ENCODE data around the gene IGSF9. TPM values are rescaled to one million over a fixed set of nuclear protein-coding genes. Genes with fewer than 3 reads are reported as not detected.

Gene IGSF9
- total RNA-seq, 1 donor from 2014 or later = 2.2 TPM

DNA sequence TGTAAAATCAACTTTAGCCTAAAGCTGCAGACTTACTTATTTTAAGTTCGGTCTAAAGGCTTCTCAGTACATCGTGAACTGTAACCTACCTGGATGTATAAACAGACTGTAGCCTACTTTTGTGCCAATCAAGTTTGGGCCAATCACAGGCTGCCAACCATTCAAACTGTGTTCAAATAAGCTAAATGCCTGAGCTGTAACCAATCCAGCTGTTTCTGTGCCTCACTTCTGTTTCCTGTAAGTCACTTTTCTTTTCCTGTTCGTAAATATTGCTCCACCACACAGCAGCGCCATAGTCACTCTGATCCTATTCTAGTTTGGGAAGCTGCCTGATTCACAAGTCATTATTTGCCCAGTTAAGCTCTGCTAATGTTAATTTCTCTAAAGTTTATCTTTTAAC is 46.1 kb upstream of the IGSF9 start:
- peak; percentile 85 for ATAC-seq

DNA sequence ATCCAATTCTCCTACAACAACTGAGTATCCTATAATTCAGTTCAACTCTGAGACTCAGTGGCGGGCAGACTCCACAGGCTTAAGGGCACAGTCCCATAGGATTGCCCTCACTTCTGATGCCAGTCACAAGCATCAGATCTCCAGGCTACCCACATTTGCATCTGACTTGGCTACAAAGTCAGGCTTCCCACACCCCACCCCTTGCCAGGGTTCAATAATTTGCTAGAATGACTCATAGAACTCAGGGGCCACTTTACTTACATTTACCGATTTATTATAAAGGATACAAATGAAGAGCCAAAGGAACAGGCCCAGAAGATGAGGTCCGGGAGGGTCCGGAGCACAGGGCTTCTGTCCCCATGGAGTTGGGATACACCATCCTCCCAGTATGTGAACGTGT is 44.6 kb upstream of the IGSF9 start:
- Histone ChIP-seq H3K27ac (no peak overlapping the region), H3K4me3 (no peak overlapping the region), H3K27me3 (peaks cover 8% of the 10 kb centered on the region), H3K4me1 (peaks cover 10% of the 10 kb centered on the region), H3K9me3 (no peaks in the 10 kb centered on the region), H3K36me3 (no peaks in the 10 kb centered on the region)
- intact Hi-C loops (cut with DNase I) = no loop called here
- DNase-seq (no peak), ATAC-seq (no peak)
- TF ChIP-seq, protein P1, sequence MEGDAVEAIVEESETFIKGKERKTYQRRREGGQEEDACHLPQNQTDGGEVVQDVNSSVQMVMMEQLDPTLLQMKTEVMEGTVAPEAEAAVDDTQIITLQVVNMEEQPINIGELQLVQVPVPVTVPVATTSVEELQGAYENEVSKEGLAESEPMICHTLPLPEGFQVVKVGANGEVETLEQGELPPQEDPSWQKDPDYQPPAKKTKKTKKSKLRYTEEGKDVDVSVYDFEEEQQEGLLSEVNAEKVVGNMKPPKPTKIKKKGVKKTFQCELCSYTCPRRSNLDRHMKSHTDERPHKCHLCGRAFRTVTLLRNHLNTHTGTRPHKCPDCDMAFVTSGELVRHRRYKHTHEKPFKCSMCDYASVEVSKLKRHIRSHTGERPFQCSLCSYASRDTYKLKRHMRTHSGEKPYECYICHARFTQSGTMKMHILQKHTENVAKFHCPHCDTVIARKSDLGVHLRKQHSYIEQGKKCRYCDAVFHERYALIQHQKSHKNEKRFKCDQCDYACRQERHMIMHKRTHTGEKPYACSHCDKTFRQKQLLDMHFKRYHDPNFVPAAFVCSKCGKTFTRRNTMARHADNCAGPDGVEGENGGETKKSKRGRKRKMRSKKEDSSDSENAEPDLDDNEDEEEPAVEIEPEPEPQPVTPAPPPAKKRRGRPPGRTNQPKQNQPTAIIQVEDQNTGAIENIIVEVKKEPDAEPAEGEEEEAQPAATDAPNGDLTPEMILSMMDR (IDR thresholded peaks at IDR 0.05) = no peak

More for the DNA sequence above, 46.1 kb upstream of the IGSF9 start:
- DNase-seq = no peak
- TF ChIP-seq, protein P1 (IDR thresholded peaks at IDR 0.05) = no peak
- Histone ChIP-seq H3K4me3 (no peak overlapping the region), H3K36me3 (no peaks in the 10 kb centered on the region), H3K4me1 (peaks cover 10% of the 10 kb centered on the region), H3K27ac (peak overlapping the region; percentile 43), H3K9me3 (no peaks in the 10 kb centered on the region), H3K27me3 (peaks cover 8% of the 10 kb centered on the region)
- intact Hi-C loops (cut with DNase I) = no loop called here

DNA sequence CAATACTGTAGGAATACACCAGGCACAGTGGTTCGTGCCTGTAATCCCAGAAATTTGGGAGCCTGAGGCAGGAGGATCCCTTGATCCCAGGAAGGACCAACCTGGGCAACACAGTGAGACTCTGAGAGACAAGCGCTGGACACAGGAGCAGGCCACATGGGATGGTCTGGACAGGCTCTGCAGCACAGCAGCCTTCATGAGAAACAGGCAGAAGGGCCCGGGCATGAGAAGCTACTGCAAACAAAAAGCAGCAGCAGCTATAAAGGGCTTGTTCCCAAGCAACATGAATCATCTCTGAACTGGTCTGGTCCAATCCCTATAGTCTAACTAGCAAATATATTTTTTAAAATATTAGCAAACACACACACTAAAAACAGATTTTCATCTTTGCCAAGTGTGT is 44.2 kb upstream of the IGSF9 start:
- Histone ChIP-seq H3K27ac (no peak overlapping the region), H3K27me3 (peaks cover 8% of the 10 kb centered on the region), H3K4me3 (no peak overlapping the region), H3K9me3 (no peaks in the 10 kb centered on the region), H3K36me3 (no peaks in the 10 kb centered on the region), H3K4me1 (peaks cover 10% of the 10 kb centered on the region)
- ATAC-seq (no peak), DNase-seq (no peak)
- intact Hi-C loops (cut with DNase I) = no loop called here
- TF ChIP-seq, protein P1 (IDR thresholded peaks at IDR 0.05) = no peak

DNA sequence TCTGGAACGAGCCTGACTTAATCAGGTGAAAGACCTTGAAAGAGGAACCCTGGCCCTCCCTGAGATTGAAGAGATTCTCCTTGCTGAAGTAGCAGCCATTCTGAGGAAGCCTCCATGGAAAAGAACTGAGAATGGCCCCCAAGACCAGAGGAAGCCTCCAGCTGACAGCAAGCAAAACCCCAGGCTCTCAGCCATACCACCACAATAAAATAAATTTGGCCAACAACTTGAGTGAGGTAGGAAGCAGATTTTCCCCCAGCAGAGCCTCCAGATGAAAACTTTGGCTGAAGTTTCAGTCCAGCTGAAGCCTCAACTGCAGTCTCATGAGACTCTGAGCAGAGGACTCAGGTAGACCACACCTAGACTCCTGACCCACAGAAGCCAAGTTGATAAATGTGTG is 42.6 kb upstream of the IGSF9 start:
- H3K27ac ChIP-seq = no peak overlapping the region
- DNase-seq (no peak), ATAC-seq (no peak)
- TF ChIP-seq, protein P1 (IDR thresholded peaks at IDR 0.05) = no peak
- H3K36me3 ChIP-seq = no peaks in the 10 kb centered on the region
- no peaks in the 10 kb centered on the region for H3K9me3 ChIP-seq
- H3K27me3 ChIP-seq = peaks cover 8% of the 10 kb centered on the region
- no peak overlapping the region for H3K4me3 ChIP-seq
- H3K4me1 ChIP-seq = peaks cover 10% of the 10 kb centered on the region
- intact Hi-C loops (cut with DNase I) = no loop called here

DNA sequence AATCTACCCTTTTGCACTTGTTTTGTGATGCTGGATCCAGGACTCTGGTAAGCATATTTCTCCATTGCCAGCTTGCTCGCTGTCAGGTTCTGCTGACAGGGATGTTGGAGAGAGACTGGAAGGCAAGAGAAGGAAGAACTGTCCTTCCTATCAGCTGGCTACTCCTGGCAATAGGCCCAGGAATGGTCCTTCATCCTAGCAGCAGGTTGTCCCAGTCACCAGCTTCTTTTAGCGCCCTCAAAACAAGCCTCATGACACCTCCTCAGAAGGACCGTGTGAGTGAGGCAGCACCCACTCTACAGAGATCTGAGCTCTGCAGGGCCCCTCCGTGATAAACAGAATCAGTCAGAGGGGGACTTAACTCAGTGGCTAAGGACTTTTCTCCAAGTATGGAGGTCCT is 41.8 kb upstream of the IGSF9 start:
- TF ChIP-seq, protein P1 (IDR thresholded peaks at IDR 0.05) = no peak
- no peaks in the 10 kb centered on the region for H3K9me3 ChIP-seq

DNA sequence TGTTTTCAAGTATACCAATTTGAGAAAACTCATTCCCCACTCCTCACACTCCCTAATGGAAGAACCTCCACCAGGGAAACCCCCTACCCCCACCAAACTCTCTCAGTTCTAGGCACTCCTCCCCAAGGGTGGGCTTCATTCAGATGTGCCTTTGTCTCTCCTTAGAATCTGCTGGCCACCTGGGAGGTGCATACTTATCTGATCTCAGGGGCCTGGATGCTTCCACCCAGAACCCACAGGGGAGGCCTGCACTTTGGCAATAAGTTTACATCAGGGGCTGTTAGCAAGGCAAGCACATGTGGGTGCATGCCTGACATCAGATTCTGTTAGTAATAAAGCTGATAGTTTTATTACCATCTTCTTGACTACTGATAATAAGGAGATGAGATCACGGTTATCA is 41.1 kb upstream of the IGSF9 start:
- no peak for DNase-seq
- Histone ChIP-seq H3K4me1 (peaks cover 4% of the 10 kb centered on the region), H3K27ac (no peak overlapping the region), H3K27me3 (peaks cover 8% of the 10 kb centered on the region), H3K9me3 (no peaks in the 10 kb centered on the region), H3K36me3 (no peaks in the 10 kb centered on the region), H3K4me3 (no peak overlapping the region)
- intact Hi-C loops (cut with DNase I) = no loop called here
- no peak for ATAC-seq
- TF ChIP-seq, protein P1 (IDR thresholded peaks at IDR 0.05) = no peak

More for the DNA sequence above, 41.8 kb upstream of the IGSF9 start:
- DNase-seq (no peak), ATAC-seq (no peak)
- Histone ChIP-seq H3K4me3 (no peak overlapping the region), H3K27ac (no peak overlapping the region), H3K27me3 (peaks cover 8% of the 10 kb centered on the region), H3K4me1 (peaks cover 10% of the 10 kb centered on the region), H3K36me3 (no peaks in the 10 kb centered on the region)
- intact Hi-C loops (cut with DNase I) = no loop called here
